HEK293 (cell line): ENCODE results near the gene CTIF.

Experiments used
- CTCF ChIP-seq: fragments of 450-650 bp; formaldehyde crosslinking; IDR thresholded peaks from 2 replicates; pipeline ENCODE4 v1.5.1; 2016; ENCODE audit warnings: missing biosample characterization, missing genetic modification characterization
- ZBTB11 ChIP-seq: fragments of 450-650 bp; formaldehyde crosslinking; conservative IDR thresholded peaks from 2 replicates; pipeline ENCODE4 v1.5.1; 2016; ENCODE audit warnings: low read depth, missing biosample characterization, missing genetic modification characterization
- ZBTB21 ChIP-seq: fragments of 450-650 bp; formaldehyde crosslinking; IDR thresholded peaks from 2 replicates; pipeline ENCODE4 v1.5.1; 2017; ENCODE audit warnings: missing biosample characterization, missing genetic modification characterization
- ZFP69B ChIP-seq: fragments of 450-650 bp; formaldehyde crosslinking; IDR thresholded peaks from 2 replicates; pipeline ENCODE4 v1.5.1; 2016; ENCODE audit warnings: missing biosample characterization, missing genetic modification characterization
- ZNF132 ChIP-seq: fragments of 450-650 bp; formaldehyde crosslinking; IDR thresholded peaks from 2 replicates; pipeline ENCODE4 v1.5.1; 2017; ENCODE audit warnings: missing biosample characterization, missing genetic modification characterization, borderline replicate concordance

GRCh38 chr18:48889115-48889941 lies 350.5 kb downstream of the CTIF start:
- TF ChIP-seq ZFP69B (tag by site-specific recombination) (no peak), ZBTB11 (no peak), ZBTB21 (tag by site-specific recombination) (no peak), CTCF (tag by site-specific recombination) (no peak), ZNF132 (no peak)
